Fibroblast of lung (primary cell): Measurements from ENCODE around the gene ASXL3. TPM values are rescaled to one million over a fixed set of nuclear protein-coding genes. Genes with fewer than 3 reads are reported as not detected.

ENCODE experiments used
- DNase-seq, 2 donors: peaks; one replicate each; pipeline versions ENCODE4 v3.0.0 to v3.0.0-alpha.2; 2010; ENCODE audit warnings: low read depth in 2 of 2
- H2AFZ ChIP-seq: 2 replicates; pipeline ENCODE4 v1.5.1; 2012; ENCODE audit warnings: low read length, control low read depth, inconsistent platforms
- H3K27ac ChIP-seq: 2 replicates; pipeline ENCODE4 v1.5.1; 2011; ENCODE audit warnings: low read length, control low read depth; ENCODE audit not compliant: insufficient read depth
- H3K27me3 ChIP-seq: 2 replicates; pipeline ENCODE4 v1.5.1; 2011; ENCODE audit warnings: mild to moderate bottlenecking, low read length; ENCODE audit not compliant: control insufficient read depth, insufficient read depth
- H3K36me3 ChIP-seq: 2 replicates; pipeline ENCODE4 v1.5.1; 2011; ENCODE audit warnings: low read length; ENCODE audit not compliant: control insufficient read depth, insufficient read depth
- H3K4me1 ChIP-seq: 2 replicates; pipeline ENCODE4 v1.5.1; 2011; ENCODE audit warnings: low read length; ENCODE audit not compliant: control insufficient read depth, insufficient read depth; ENCODE audit errors: extremely low read depth
- H3K4me2 ChIP-seq: 2 replicates; pipeline ENCODE4 v1.5.1; 2011; ENCODE audit warnings: low read length, control low read depth; ENCODE audit not compliant: insufficient read depth; ENCODE audit errors: extremely low read depth
- H3K4me3 ChIP-seq, 4 experiments: fragments of 200-600 bp in 1 of 4; sonication (generic) in 1 of 4; replicated peaks in 1 of 4; 2 replicates each; pipeline ENCODE4 v1.5.1; 2011 to 2016; ENCODE audit warnings: low read length in 4 of 4, low read depth in 3 of 4, mild to moderate bottlenecking in 3 of 4, control low read depth in 2 of 4, inconsistent platforms in 1 of 4, mixed read lengths in 1 of 4; ENCODE audit not compliant: insufficient read depth in 1 of 4; ENCODE audit errors: control extremely low read depth in 1 of 4
- H3K79me2 ChIP-seq: 2 replicates; pipeline ENCODE4 v1.5.1; 2012; ENCODE audit warnings: mild to moderate bottlenecking, low read length, inconsistent platforms; ENCODE audit not compliant: control insufficient read depth, insufficient read depth
- H3K9ac ChIP-seq: 2 replicates; pipeline ENCODE4 v1.5.1; 2011; ENCODE audit warnings: mild to moderate bottlenecking, low read length, control low read depth; ENCODE audit not compliant: insufficient read depth
- H3K9me3 ChIP-seq: 2 replicates; pipeline ENCODE4 v1.5.1; 2012; ENCODE audit warnings: low read depth, low read length; ENCODE audit not compliant: control insufficient read depth, insufficient read depth
- H4K20me1 ChIP-seq: 2 replicates; pipeline ENCODE4 v1.5.1; 2011; ENCODE audit warnings: low read length; ENCODE audit not compliant: control insufficient read depth, insufficient read depth; ENCODE audit errors: extremely low read depth
- CTCF ChIP-seq, 2 donors: IDR thresholded peaks in 1 of 2; conservative IDR thresholded peaks in 1 of 2; 1 replicate in 1 of 2; 2 replicates in 1 of 2; pipeline ENCODE4 v1.5.1; 2011 to 2012; ENCODE audit warnings: low read length in 2 of 2, control low read depth in 1 of 2, inconsistent platforms in 1 of 2, low read depth in 1 of 2, mild to moderate bottlenecking in 1 of 2
- EZH2 ChIP-seq: IDR thresholded peaks from 2 replicates; pipeline ENCODE4 v1.5.1; 2012; ENCODE audit warnings: low read length, control low read depth, mild to moderate bottlenecking; ENCODE audit errors: missing control alignments
- polyA plus RNA-seq, 2 donors: library from polyadenylated mRNA; depleted of rRNA in 1 of 2; stranded (reverse) in 1 of 2; unstranded in 1 of 2; fragments of >200 nt; gene quantifications; 2 replicates each; pipeline ENCODE4 v1.2.1, GENCODE V29; 2011 to 2012; ENCODE audit warnings: missing spikeins in 1 of 2
- total RNA-seq: library from RNA; depleted of rRNA; stranded (reverse); fragments of >200 nt; gene quantifications from 2 replicates; pipeline ENCODE4 v1.2.1, GENCODE V29; 2014

ASXL3 gene
- total and polyA plus RNA-seq, 2 donors (not counting 1 experiment from before 2014, with no cell fraction given) = 0.06 to 0.66 TPM

- no peaks in the 10 kb centered on the region for H3K9me3 ChIP-seq
- TF ChIP-seq EZH2 (no peak), CTCF (conservative IDR thresholded peaks at IDR 0.05 in 1 of 2, IDR thresholded peaks at IDR 0.05 in 1 of 2; ENCODE audit: low read depth in 1 of 2, low read length in 2 of 2) (no peak)
- H3K27me3 ChIP-seq = no peaks in the 10 kb centered on the region
- no peak overlapping the region for H3K27ac ChIP-seq
- H3K9ac ChIP-seq = no peak overlapping the region
- no peak overlapping the region for H3K4me3 ChIP-seq
- DNase-seq = no peak
- H3K79me2 ChIP-seq = no peaks in the 10 kb centered on the region
- no peak overlapping the region for H2AFZ ChIP-seq
- H4K20me1 ChIP-seq = no peaks in the 10 kb centered on the region
- H3K36me3 ChIP-seq = no peaks in the 10 kb centered on the region
- no peaks in the 10 kb centered on the region for H3K4me1 ChIP-seq
- H3K4me2 ChIP-seq = no peak overlapping the region
Measured at GRCh38 chr18:33538418-33539042, 39.5 kb upstream of the ASXL3 start.

GRCh38 chr18:33540392-33540791, 37.6 kb upstream of the ASXL3 start:
- H3K27me3 ChIP-seq = no peaks in the 10 kb centered on the region
- no peaks in the 10 kb centered on the region for H3K4me1 ChIP-seq
- H3K4me3 ChIP-seq = no peak overlapping the region
- no peaks in the 10 kb centered on the region for H3K9me3 ChIP-seq
- no peaks in the 10 kb centered on the region for H4K20me1 ChIP-seq
- H3K4me2 ChIP-seq = no peak overlapping the region
- no peaks in the 10 kb centered on the region for H3K36me3 ChIP-seq
- H3K79me2 ChIP-seq = no peaks in the 10 kb centered on the region
- no peak overlapping the region for H2AFZ ChIP-seq
- no peak for DNase-seq
- no peak overlapping the region for H3K9ac ChIP-seq
- no peak for TF ChIP-seq EZH2
- TF ChIP-seq CTCF (conservative IDR thresholded peaks at IDR 0.05 in 1 of 2, IDR thresholded peaks at IDR 0.05 in 1 of 2; ENCODE audit: low read depth in 1 of 2, low read length in 2 of 2) = no peak
- no peak overlapping the region for H3K27ac ChIP-seq

GRCh38 chr18:33541316-33541715, 36.7 kb upstream of the ASXL3 start:
- Histone ChIP-seq H3K4me2 (no peak overlapping the region), H3K79me2 (no peaks in the 10 kb centered on the region), H3K9me3 (no peaks in the 10 kb centered on the region), H3K27ac (no peak overlapping the region), H3K4me3 (no peak overlapping the region), H3K27me3 (no peaks in the 10 kb centered on the region), H2AFZ (no peak overlapping the region), H4K20me1 (no peaks in the 10 kb centered on the region), H3K9ac (no peak overlapping the region), H3K36me3 (no peaks in the 10 kb centered on the region), H3K4me1 (no peaks in the 10 kb centered on the region)
- DNase-seq = no peak
- TF ChIP-seq CTCF (conservative IDR thresholded peaks at IDR 0.05 in 1 of 2, IDR thresholded peaks at IDR 0.05 in 1 of 2; ENCODE audit: low read depth in 1 of 2, low read length in 2 of 2) (no peak), EZH2 (no peak)
